Prostate gland (tissue), 2 donors: ENCODE measurements around the gene MAFG.

ENCODE experiments used
- CTCF ChIP-seq, 4 experiments: fragments of 200-600 bp in 2 of 4; fragments of 450-650 bp in 2 of 4; sonication (generic) in 2 of 4; IDR thresholded peaks; 1 replicate in 3 of 4; 2 replicates in 1 of 4; pipeline ENCODE4 v1.5.1; 2016 to 2019; ENCODE audit warnings: antibody characterized with exemption in 4 of 4, mild to moderate bottlenecking in 2 of 4, moderate library complexity in 2 of 4
- POLR2A ChIP-seq: fragments of 450-650 bp; IDR thresholded peaks from one replicate; pipeline ENCODE4 v1.6.1; 2016; ENCODE audit warnings: antibody characterized with exemption, mild to moderate bottlenecking
- POLR2AphosphoS5 ChIP-seq: sonication (generic); formaldehyde crosslinking; IDR thresholded peaks from one replicate; pipeline ENCODE4 v1.6.1; 2017; ENCODE audit warnings: antibody characterized with exemption

GRCh38 chr17:81932333-81932983 is 4.9 kb upstream of the MAFG start:
- no peak for TF ChIP-seq POLR2A
- no peak for TF ChIP-seq CTCF (IDR thresholded peaks at IDR 0.05)
- no peak for TF ChIP-seq POLR2AphosphoS5
